ENCODE results near the gene C8A.

Gene C8A

DNA sequence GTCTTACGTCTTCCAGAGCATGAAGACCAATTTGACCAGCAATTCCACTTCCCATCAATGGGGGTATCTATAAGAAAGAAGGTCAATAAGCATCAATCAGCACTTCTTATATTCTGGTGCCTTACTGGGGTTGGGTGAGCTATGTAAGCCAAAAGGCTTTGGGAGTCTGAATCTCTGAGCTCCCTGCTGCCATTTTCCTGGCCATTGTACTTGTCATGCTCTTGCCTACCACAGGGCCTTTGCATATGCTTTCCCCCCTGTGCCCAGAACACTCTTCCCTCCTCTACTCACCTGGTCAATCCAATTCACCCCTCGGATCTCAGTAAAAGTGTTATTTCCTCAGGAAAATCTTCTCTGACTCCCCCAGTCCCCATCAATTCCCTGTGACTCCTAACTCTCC lies 74.9 kb downstream of the C8A start:
- DNase-seq, result no peak

GRCh38 chr1:56931211-56931610 lies 76.6 kb downstream of the C8A start:
- DNase-seq, result no peak

- no peak for DNase-seq
Observed at GRCh38 chr1:56931686-56932085, 77.1 kb downstream of the C8A start.

GRCh38 chr1:56933161-56933560 lies 78.6 kb downstream of the C8A start:
- DNase-seq, result no peak

GRCh38 chr1:56933606-56934005 lies 79.0 kb downstream of the C8A start:
- DNase-seq, result no peak

- no peak for DNase-seq
Observed at GRCh38 chr1:56934430-56935060, 79.9 kb downstream of the C8A start.

GRCh38 chr1:56938646-56939045 lies 84.0 kb downstream of the C8A start:
- no peak for DNase-seq

DNA sequence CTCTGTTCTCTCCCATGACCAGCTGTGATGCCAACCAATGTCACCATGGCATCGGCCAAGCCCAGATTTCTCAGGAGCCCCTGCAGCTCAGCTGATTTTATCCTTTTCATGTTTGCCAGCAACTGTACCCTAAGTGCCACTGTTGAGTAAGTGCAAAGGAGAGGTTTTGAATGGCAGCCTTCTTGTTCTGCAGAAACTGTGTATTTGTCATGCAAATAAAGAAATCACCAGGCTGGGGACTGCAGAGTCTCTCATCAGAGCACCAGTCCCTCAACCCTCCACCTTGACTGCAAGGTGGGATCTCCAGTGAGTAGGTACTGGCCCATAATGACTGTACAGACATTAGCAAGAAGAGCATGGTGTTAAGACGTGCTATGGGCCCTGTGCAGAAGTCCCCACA lies 84.6 kb downstream of the C8A start:
- DNase-seq, result no peak

- no peak for DNase-seq
Observed at GRCh38 chr1:56940039-56940438, 85.4 kb downstream of the C8A start.

DNA sequence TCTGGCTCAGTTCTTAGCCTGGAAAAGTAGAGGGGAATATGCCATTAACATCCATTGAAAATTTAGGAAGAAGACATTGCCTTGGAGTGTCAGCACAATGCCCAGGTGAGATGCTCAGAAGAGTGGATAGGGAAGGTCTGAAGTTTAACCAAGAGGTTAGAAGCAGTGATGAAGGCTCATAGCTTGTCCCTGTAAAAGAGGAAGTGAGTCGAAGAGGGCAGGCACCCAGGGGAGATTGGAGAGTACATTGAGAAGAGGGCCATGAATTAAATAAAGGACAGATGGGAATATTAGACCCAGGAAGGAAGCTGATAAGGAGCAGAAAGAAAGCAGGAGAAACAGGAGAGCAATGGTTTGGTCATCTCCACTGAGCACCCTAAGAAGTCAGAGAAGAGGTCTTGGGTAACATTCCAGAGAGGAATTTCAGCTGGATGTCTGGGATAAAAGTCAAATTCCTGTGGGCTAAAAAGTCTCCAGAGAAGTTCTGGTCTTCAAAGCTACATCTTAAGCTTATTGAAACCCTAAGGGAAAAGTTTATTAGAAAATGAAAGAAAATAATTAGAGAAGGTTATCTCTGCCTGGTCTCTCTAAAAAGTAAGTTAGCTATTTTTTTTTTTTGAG lies 93.9 kb downstream of the C8A start:
- no peak for DNase-seq

DNA sequence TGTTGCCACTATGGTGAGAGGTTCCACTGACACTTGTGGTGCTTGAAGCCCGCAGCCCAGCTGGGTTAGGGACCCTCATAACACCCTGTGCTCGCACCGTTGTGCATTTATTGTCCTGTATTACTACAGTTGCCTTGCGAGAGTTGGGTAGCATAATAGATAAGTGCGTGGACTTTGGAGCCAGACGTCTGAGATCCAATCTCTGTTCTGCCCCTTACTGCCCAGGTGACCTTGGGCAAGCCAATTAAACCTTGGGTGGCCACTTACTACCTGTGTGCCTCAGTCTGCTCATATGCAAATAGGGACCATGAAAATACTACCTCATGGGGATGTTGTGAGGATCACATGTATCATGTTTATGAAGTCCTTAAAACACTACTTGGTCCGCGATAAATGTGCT lies 97.9 kb downstream of the C8A start:
- DNase-seq, result no peak

DNA sequence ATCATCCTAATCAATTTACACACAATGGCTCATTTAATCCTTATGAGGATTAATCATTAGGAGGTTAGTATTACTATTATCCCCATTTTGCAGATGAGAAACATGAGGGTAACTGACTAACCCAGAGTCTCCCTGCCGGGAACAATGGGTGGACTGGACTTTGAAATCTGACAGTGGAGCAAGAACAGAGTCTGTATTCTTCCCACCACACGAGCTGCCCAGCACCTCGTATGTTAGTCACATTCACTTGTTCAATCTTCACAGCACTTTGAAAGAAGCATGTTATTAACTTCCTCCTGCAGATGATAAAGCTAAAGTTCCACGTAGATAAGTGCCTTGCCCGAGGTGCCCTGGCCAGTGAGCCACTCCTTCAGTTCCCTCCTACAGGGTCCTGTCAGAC lies 98.8 kb downstream of the C8A start:
- DNase-seq, result no peak

DNA sequence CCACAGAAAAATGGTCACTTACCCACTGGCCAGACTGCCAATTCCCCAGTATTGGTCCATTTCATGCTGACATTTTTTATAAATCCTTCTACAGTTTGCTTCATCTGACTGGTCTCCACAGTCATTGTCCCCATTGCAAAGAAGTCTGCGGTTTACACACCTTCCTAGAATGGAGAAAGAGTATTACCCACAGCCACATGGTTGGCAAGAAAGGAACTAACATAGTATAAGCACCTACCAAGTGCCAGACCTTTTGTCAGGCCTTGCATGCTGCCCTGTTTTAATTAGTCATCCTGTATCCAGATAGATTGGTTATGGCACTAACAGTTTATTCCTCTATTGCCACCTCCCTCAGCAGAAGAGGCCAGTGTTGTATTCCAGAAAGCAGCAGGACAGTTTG lies 100.1 kb downstream of the C8A start:
- no peak for DNase-seq

DNA sequence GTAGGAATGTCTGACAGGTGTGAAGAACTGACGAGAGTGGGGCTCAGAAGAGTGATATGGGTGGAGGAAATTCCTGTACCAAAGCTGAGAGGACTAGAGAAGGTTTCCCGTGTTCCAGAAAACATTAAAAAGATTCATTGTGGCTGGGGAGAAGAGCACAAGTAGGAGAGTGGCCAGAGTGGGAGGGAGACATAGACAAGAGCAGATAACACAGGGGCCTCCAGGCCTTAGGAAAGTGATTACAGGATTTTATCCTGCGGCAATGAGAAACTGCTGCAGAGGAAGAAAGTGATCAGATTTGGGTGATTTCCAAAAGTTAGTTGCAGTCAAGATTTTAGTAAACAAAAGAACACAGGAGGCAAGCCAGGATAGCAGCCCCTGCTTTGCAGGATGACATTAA lies 103.3 kb downstream of the C8A start:
- no peak for DNase-seq

- no peak for DNase-seq
Observed at GRCh38 chr1:56958526-56958925, 103.9 kb downstream of the C8A start.

GRCh38 chr1:56961426-56961825 lies 106.8 kb downstream of the C8A start:
- DNase-seq, result no peak

DNA sequence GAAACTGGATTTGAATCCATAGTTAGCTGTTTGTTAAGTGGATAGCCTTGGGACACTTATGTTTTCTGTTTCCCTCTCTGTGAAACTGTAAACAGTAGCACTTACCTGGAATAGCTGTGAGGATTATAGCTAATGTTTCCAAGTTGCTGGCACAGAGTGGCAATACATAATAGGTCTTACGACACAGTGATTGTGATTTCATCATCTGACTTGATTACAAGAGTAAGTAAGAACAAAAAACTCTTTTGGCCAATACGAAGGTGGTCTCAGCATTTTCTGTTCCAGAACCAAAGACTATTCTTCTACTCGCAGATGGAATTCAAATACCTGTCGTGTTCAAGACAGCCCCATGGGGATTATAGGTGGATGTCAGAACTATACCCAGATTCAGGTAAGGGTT lies 109.1 kb downstream of the C8A start:
- no peak for DNase-seq

DNA sequence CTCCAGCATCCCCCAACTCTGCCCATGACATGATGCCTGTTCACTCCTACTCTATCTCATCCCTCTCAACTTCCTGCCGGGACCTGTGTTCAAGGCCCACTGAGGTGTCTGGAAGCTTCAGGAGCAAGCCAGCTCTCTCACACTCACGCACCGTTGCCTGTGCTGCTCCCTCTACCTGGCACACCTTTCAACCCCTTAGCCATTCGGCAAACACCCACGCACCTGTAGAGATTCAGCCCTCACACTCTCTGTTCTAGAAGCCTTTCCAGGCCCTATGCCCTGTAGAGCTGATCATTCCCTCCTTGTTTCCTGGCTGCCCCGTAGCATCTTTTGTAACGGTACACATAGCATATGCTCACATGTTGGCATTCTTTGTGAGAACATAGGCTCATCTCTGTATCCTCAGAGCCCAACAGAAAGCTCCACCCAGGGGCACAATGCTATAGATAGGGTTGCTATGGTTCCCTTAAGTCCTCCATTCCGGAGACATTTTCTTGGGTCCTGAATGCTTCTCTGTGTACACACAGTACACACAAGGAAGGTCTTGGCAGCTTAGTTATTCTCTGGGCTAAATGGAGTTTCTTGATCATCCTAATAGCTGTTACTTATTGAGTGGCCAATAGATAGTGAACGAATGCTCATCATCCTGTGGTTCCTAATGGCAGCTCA lies 109.9 kb downstream of the C8A start:
- no peak for DNase-seq

DNA sequence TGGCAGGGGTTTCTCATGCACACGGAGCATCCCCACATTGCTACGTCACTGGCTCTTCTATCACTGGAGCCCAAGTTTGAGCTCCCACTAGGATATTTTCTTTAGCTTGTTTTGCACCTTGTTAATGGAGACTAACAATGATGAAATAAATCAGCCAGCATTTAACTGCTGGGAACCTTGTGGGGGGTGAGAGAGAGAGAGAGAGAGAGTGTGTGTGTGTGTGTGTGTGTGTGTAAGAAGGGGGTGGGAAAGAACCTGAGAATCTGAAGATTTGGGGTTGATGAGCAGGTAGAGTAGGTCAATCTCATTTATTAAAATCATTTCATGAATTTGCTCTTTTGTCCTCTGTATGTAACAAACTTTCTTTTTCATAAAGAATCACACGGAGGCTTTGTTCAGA lies 110.6 kb downstream of the C8A start:
- no peak for DNase-seq

- DNase-seq, result no peak
Observed at GRCh38 chr1:56965916-56966697, 111.5 kb downstream of the C8A start, which contains the start of gene C8B. TSS of gene C8B (minus strand) at chr1:56966015. CDS start at chr1:56965948, 67 bp downstream.

GRCh38 chr1:56966698-56966999 lies 112.1 kb downstream of the C8A start:
- no peak for DNase-seq

DNA sequence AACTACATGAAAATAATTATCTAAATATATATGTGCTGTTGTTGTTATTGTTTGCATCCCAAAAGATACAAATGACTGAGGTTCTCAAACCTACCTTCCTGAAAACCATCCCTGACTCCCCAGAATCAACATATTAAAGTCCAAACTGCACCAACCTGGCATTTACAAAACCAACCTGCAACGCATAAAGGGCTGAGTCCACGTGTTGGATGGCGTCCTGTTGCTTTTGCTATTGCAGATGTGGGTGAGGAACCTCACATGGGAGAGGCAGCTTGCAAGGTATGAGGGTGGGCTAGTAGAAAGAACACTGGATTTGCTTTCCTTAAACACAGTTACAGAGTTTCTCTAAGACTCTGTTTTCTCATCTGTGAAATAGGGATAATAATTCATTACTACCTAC lies 112.8 kb downstream of the C8A start:
- DNase-seq, result no peak

Measured in CD4-positive, alpha-beta T cell treated with Interleukin-17A for 1 hour (primary cell).